ENCODE measurements around the gene MGST1.
"Not testable (repeated sequence)": the region's sequence is repeated elsewhere in the genome, so short reads cannot be mapped to it uniquely, and the experiment has no call there.

The MGST1 gene

DNA sequence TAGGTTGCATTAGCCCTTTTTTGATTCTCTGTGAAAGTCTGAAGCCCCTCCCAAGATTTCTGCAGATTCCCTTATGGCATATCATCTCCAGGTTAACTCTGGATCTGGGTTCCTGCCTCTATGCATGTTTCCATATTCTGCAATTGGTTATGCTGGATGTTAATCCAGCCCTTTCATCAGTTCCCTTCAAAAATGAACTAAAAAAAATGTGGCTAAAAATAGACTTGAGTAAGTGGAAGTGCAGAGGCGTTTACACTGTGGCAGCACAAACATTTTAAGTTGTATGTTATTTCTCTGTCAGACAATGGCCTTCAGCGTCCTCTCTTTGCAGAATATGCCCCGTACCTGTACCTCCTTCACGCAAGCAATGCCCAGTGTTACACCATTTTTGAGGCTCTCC, 11.4 kb downstream of the MGST1 start:
- no peak for DNase-seq

DNA sequence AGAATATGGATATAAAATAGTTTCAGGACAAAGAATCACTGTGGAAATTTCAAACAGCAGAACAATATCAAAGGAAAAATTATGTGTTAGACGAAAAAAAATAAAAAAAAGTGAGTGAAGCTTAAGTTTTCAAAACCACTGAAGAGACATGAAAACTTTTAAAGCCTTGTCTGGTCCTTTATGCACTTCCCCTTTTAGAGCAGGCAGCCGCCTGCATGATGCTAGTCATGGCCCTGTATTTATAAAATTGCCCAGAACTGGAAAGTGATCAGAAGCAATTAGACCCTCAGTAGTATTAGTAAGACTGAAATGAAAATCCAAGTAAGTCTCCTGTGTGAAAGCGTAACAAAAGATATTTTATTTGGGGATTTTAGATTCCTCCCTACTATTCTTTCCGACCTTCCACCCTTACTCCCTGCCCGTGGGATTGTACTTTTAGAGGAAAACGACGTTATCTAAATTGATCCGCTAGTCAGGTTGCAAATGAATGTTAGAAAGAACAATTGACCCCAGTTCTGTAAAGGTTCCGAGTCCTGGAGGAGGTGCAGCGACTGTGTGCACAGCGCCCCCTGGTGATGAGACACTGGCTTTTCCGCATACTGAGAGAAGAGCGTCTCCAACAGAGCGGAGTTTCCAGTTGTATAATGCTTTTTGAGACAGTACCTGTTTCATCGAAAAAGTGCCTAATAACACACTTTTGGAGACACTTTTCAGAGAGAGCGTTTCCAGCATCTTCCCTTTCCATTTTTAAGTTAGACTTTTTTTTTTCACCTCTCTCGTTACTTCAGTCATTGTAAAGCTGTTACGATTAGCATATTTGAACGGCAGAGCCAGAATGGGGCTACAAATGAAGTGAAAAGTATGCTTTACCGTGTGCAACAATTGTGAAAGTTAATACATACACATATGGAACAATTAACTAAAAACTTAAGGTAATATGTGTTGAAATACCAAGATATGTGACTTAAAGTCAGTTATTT, 12.4 kb downstream of the MGST1 start:
- no peak for DNase-seq

DNA sequence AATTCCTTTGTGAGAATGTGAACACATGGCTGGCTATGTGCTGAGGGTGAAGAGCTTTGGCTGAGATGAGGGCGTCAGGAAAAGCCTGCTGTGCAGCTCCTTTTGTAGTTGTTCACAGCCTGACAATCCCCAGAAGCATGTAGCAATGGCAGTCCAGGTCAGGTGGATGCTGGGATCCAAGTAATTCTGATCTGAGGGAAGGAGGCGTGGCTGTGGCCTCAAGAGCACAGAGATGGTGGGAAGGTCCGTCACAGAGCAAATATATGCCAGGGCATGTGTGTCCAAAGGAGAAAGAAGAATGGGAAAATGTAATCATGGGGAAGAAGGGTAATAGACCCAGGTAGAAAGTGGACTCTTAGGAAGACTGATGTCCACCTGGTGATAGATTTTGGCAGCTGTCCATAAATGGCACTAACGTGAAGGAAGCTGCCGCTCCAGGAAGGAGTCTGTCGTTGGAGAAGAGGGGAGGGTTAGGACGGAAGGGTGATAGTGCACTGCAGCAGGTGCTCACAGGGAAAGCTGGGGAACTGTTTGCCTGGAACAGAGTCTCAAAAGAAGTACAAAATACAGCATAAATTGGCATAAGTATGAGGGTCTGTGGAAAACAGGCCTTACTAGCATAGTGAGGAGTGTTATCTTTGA, 13.8 kb downstream of the MGST1 start:
- no peak for DNase-seq

DNA sequence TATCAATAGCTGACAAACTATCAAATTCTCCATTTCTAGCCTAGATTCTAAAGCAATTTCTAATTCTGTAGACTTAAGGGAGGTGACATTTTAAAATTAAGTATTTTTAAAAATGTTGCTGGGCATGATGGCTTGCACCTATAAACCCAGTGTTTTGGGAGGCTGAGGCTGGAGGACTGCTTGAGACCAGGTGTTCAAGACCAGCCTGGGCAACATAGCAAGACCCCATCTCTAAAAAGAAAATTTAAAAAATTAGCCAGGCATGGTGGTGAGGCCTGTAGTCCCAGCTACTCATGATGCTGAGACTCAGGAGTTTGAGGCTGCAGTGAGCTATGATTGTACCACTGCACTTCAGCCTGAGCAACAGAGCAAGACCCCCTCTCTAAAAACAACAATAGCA, 15.1 kb downstream of the MGST1 start:
- DNase-seq, result no peak

DNA sequence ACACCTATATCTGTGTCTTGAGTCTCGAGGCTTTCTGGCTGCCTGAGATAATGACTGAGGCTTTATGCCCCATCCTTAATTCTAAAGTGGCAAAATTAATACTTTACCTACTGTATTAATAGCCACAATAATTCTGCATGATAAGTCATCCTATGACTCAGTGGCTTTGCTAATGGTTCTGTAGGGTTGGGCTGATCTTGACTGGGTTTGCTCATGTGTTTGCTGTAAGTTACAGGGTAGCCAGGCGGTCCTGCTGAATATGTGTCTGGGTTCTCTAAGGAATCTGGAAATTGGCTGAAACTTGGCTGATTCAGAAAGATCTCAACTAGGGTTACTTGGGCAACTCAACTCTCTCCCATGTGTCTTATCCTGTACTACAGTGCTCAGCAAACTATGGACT, 21.7 kb downstream of the MGST1 start:
- no peak for DNase-seq

DNA sequence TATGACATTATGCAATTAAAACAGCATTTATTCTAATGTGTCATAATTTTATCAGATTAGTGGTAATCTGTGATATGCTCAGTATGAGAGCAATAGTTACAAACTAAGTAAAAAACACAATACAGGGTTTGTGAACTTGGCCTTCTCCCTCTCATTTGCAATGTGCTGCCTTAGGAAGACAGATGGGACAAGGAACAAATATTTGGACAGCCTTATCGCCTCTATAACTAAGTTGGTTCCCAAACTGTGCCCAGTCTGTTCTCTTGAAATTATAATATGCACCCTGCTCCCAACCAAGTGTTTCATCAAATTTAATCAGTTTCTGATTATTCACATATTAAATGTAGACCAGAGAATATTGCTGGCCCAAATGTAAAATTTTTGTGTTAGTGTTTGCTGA, 22.7 kb downstream of the MGST1 start:
- DNase-seq, result no peak

DNA sequence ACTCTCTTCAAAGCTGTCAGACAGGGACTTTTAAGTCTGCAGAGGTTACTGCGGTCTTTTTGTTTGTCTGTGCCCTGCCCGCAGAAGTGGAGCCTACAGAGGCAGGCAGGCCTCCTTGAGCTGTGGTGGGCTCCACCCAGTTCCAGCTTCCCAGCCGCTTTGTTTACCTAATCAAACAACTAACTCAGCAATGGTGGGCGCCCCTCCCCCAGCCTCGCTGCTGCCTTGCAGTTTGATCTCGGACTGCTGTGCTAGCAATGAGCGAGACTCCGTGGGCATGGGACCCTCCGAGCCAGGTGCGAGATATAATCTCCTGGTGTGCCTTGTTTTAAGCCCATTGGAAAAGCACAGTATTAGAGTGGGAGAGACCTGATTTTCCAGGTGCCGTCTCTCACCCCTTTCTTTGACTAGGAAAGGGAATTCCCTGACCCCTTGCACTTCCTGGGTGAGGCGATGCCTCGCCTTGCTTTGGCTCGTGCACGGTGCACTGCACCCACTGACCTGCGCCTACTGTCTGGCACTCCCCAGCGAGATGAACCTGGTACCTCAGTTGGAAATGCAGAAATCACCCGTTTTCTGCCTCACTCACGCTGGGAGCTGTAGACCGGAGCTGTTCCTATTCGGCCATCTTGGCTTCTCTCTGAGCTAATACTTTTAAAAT, 35.3 kb downstream of the MGST1 start:
- DNase-seq, result not testable (repeated sequence)

DNA sequence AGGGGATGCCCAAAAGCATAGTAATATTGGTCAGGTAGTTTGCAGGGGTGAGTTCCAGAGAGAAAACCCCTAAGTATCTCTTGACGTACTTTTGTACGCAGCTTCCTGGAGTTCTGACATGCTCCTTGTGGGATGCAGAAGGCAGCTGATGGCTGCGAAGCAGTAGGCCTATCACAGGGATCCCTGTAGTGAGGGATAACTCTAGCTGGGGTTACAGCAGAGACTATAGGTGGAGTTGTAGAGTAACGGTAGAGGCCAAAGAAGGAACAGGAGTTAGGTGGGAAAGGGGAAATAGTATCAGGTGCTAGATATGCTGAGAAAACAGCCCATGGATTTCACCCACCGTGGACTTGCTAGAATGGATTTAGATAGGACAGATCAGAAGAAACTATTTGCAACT, 37.3 kb downstream of the MGST1 start:
- DNase-seq, result no peak

DNA sequence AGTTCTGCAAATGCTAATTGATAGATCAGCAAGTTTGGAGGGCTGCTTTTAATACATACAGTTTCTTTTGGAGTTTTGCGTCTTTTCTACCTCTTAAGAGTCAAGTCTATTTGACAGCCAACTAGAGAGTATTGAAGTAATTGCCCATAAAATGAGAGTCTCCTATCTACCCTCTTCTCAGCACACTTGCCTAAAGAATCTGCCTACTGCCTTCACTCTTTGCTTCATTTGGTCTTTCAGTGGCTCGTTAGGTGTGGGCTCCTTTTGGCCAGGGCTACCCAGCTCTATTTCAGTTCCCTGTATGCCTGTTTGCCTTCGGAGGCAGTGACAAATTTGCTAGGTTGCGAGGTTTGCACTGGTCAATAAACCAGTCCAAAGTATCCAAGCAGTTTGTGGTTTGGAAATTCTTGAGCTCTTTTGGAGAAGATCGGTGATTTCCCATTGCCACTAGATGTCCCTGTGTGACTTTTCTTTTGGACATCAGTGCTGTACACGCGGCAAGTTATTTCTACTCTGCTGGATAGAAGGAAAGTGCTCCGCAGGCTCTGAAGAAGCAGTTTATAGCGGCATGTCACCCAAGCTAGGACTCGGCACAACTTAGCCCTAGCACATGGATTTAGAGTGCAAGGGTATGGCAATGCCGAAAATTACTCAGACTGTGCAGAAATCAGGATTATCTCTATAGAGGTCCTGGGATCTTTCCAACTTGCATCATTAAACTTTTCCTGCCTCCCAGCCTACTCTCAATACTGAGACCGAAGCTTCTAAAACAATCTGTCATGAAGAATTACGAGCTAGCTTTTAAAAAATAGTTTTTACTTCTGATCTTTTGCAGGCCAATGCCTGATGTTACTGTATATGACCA, 38.6 kb downstream of the MGST1 start:
- no peak for DNase-seq

DNA sequence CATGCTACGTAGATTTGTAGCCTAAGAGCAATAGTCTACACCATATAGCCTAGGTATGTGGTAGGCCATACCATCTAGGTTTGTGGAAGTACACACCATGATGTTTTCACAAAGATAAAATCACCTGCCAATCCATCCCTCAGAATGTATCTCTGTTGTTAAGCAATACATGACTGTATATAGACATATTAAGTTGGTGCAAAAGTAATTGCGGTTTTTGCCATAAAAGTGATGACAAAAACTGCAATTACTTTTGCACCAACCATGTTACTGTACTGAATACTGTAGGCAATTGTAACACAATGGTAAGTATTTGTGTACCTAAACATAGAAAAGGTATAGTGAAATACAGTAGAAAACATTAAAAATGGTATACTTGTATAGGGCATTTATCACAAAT, 40.5 kb downstream of the MGST1 start:
- DNase-seq, result no peak

DNA sequence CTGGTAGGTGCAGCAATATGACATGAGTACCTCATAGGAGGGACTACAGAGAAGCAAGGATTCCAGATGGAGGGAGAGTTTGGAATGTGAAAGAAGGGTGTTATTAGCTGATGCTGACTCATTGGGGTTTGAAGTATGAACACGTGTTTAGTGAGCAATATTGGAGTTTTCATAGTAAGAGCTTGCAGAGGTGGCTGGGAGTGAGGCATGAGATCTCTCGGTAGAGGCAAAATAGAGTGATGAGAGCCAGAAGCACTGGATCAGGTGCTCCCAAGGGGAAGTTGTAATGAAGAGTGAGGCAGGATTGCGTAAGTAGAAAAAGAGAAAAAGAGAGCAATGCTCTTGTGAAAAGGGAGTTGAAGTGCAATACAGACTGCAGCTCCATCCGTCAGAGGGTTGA, 42.1 kb downstream of the MGST1 start:
- no peak for DNase-seq

DNA sequence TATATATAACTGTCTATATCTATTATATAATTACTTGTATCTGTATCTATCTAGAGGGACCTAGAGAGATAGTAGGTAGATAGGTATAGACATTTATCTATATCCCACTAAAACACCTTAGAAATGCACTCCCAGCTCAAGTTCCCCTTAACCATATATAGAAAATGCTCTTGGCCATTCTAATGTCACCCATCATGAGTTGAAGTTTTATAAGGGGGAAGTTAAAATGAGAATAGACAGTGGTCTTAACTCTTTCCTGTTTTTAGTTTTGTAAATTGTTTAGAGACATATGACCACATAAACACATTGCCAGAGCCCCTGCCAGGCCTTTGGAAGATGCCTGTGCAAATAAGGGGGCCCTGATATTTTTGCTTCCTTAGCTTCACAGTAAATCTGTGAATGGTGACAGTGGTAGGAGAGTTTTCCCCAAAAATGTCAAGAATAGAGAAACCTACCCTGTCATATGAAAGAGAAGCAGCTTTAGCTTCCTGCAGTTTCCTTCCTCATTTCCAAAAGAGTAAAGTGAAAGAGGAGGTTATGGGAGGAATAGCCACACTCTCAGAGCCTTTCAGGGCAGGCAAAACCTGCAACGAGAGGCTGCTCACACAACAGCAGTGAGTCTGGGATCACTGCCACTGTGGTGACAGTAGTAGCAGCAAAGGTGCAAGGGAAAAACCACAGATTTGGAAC, 45.5 kb downstream of the MGST1 start:
- no peak for DNase-seq

DNA sequence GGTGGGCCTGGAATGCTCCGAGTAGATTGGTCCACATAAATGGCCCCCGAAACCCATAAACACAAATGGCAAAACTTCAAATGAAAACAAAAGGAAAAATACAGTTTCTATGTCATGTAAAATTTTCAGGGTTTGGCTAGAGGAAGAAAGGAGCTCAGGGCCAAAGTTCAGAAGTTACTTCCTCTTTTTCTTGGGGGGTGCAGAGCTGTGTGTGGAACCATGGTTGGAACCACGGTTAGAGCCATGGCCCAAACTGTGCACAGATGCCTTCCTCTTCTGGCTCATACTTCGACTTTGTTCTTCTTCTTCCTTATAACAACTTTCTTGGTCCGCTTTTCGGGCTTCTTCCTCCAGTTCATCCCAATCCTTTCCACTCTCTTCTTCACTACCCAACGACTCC, 51.7 kb downstream of the MGST1 start:
- no peak for DNase-seq

DNA sequence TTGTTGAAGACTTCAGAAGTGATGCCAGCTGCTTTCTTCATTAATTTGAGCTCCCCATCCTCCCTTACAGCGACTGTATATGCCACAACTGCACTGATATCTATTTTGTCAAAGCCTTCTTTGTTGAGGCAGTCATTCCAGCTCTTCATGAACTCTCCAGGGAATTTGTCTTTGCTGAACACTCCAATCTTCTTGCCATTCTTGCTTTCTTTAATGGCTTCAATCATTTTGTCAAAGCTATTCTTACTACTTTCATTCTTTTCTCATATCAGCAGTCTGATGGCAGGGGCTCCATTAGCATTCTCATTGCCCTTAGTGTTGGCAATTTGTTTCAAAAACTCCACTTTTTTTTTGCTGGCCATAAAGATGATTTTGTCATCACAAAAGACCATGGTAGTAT, 54.4 kb downstream of the MGST1 start:
- not testable (repeated sequence) for DNase-seq

DNA sequence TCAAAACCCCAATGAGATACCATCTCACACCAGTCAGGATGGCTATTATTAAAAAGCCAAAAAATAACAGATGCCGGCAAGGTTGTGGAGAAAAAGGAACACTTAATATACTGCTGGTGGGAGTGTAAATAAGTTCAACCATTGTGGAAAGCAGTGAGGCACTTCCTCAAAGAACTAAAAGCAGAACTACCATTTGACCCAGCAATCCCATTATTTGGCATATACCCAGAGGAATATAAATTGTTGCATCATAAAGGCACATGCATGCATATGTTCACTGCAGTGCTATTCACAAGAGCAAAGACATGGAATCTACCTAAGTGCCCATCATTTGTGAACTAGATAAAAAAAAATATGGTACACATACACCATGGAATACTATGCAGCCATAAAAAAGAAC, 59.9 kb downstream of the MGST1 start:
- no peak for DNase-seq

All from effector CD8-positive, alpha-beta T cell (primary cell).